ENCODE data around the gene DBNL.

Gene DBNL

GRCh38 chr7:44106311-44107065 lies 62.0 kb downstream of the DBNL start:
- peaks cover 55% of the 10 kb centered on the region for H3K36me3 ChIP-seq (ENCODE audit: insufficient read depth, insufficient read length, low read length)
- H3K4me3 ChIP-seq (ENCODE audit: insufficient read length, low read depth), result no peak overlapping the region
- no peak for TF ChIP-seq YY1 (IDR thresholded peaks at IDR 0.05; ENCODE audit: insufficient read depth, insufficient read length)
- TF ChIP-seq SUZ12 (IDR thresholded peaks at IDR 0.05; ENCODE audit: extremely low read depth, insufficient read depth, insufficient read length), result no peak
- no peak for TF ChIP-seq ZNF274 (IDR thresholded peaks at IDR 0.05; ENCODE audit: low read depth, low read length)
- H3K9ac ChIP-seq (ENCODE audit: insufficient read length, low read depth), result no peak overlapping the region
- no peak for DNase-seq (ENCODE audit: low read depth, low spot score)
- no peaks in the 10 kb centered on the region for H3K9me3 ChIP-seq (ENCODE audit: insufficient read depth, low read length)
- peaks cover 19% of the 10 kb centered on the region for H3K4me1 ChIP-seq (ENCODE audit: insufficient read depth, insufficient read length)
- H3K27me3 ChIP-seq (ENCODE audit: insufficient read depth, insufficient read length), result peaks cover 34% of the 10 kb centered on the region

DNA sequence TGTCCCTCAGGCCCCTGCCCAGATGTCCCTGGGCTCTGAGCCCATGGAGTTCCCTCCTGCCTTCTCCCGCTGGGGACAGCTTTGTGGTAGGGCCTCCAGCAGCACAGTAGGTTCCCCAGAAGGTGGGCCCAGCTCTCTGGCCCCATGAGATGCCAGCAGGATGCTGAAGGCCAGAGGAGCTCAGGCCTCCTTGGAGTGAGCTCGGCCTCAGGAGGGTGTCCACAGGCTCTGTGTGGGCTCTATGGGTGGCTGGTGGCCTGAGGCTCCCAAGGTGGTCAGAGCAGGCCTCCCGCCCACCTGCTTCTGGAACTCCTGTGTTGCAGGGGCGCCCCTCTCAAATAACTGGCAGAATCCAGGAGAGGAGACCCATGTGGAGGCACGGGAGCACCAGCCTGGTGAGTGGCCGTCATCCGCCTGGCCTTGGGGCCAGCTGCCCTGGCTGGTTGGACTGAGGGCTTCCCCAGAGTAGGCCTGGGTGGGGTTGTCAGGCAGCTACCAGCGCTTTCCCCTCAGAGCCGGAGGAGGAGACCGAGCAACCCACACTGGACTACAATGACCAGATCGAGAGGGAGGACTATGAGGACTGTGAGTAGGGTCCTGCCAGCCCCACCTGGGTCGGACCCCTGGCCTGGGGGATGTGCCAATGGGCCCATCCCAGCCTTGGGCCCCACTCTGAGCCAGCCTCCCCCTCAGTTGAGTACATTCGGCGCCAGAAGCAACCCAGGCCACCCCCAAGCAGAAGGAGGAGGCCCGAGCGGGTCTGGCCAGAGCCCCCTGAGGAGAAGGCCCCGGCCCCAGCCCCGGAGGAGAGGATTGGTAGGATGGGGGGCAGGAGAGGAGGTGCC lies 62.8 kb downstream of the DBNL start:
- H3K4me1 ChIP-seq (ENCODE audit: insufficient read depth, insufficient read length), result peaks cover 19% of the 10 kb centered on the region
- TF ChIP-seq YY1 (IDR thresholded peaks at IDR 0.05; ENCODE audit: insufficient read depth, insufficient read length), result no peak
- TF ChIP-seq ZNF274 (IDR thresholded peaks at IDR 0.05; ENCODE audit: low read depth, low read length), result no peak
- TF ChIP-seq SUZ12 (IDR thresholded peaks at IDR 0.05; ENCODE audit: extremely low read depth, insufficient read depth, insufficient read length), result no peak
- H3K27me3 ChIP-seq (ENCODE audit: insufficient read depth, insufficient read length), result peaks cover 29% of the 10 kb centered on the region
- no peaks in the 10 kb centered on the region for H3K9me3 ChIP-seq (ENCODE audit: insufficient read depth, low read length)
- no peak overlapping the region for H3K4me3 ChIP-seq (ENCODE audit: insufficient read length, low read depth)
- H3K36me3 ChIP-seq (ENCODE audit: insufficient read depth, insufficient read length, low read length), result peaks cover 64% of the 10 kb centered on the region
- no peak overlapping the region for H3K9ac ChIP-seq (ENCODE audit: insufficient read length, low read depth)
- no peak for DNase-seq (ENCODE audit: low read depth, low spot score)

DNA sequence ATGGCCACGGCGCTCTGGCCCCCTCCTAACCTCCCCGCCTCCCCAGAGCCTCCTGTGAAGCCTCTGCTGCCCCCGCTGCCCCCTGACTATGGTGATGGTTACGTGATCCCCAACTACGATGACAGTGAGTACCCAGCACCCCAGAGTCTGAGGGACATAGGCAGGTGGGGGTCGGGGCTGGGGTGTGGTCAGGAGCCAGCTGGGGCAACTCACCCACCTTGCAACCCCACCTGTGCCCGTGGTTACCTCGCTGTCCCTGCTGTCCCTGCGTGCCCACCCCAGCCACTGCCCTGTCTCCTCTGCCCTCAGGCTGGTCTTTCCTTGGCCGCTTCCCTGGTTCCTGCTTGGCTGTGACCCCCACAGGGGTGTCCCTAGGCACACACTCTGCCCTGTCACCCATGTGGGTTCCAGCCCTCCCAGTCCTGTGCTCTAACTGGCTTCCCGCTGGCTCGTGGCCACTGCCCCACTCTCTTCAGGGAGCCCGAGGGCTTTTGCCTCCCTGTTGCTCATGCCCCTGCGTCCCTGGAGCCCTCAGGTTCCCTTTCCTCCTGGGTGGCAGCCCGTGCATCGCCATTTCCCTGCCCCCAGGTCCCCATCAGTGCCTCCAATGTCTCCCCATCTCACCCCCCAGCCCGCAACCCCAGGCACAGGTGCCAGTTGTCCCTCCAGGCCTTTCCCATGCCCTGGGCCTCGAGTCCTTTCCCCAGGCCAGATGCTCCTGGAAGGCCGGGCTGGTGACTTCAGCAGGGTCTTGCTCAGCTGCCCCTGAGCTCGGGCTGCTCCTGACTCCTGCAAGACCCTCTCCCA lies 63.7 kb downstream of the DBNL start:
- Histone ChIP-seq H3K4me3 (ENCODE audit: insufficient read length, low read depth) (no peak overlapping the region), H3K27me3 (ENCODE audit: insufficient read depth, insufficient read length) (peaks cover 21% of the 10 kb centered on the region), H3K4me1 (ENCODE audit: insufficient read depth, insufficient read length) (peaks cover 14% of the 10 kb centered on the region), H3K9ac (ENCODE audit: insufficient read length, low read depth) (no peak overlapping the region), H3K36me3 (ENCODE audit: insufficient read depth, insufficient read length, low read length) (peaks cover 72% of the 10 kb centered on the region), H3K9me3 (ENCODE audit: insufficient read depth, low read length) (no peaks in the 10 kb centered on the region)
- no peak for TF ChIP-seq YY1 (IDR thresholded peaks at IDR 0.05; ENCODE audit: insufficient read depth, insufficient read length)
- no peak for TF ChIP-seq ZNF274 (IDR thresholded peaks at IDR 0.05; ENCODE audit: low read depth, low read length)
- TF ChIP-seq SUZ12 (IDR thresholded peaks at IDR 0.05; ENCODE audit: extremely low read depth, insufficient read depth, insufficient read length), result no peak
- no peak for DNase-seq (ENCODE audit: low read depth, low spot score)

DNA sequence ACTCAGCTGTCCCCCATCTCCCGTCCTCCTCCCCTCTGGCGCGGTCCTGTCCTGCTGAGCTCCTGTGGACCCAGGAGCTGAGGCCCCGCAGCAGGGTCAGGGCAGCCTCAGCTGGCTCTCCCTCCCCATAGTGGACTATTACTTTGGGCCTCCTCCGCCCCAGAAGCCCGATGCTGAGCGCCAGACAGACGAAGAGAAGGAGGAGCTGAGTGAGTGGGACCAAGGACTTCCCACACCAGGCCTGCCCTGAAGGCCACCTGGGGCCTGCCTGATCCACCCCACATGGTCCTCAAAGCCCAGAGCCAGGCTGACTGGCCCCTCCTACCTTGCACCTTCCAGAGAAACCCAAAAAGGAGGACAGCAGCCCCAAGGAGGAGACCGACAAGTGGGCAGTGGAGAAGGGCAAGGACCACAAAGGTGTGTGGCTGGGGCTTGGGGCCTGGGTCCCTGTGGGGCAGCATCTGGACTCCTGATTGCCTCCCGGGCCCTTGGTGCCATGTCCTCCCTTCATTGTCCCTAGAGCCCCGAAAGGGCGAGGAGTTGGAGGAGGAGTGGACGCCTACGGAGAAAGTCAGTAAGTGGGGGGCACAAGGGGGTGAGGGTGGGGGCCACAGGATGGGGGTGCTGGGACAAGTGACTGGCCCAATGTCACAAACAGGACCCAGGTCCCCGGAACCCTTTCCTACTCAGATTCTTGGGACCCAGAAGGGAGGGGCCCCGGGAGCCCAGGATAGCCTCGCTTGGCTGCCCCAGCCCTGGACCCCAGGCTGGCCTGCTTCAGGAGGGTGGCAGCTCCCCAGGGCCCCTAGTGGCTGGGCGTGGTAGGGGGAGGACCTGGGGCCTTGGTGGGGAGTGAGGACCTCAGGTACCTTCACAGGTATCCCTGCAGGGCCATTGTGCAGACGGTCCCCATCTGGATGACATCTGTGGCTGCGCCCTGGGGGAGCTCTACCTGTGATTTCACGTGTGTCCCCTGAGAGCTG lies 64.6 kb downstream of the DBNL start:
- Histone ChIP-seq H3K9me3 (ENCODE audit: insufficient read depth, low read length) (no peaks in the 10 kb centered on the region), H3K36me3 (ENCODE audit: insufficient read depth, insufficient read length, low read length) (peaks cover 78% of the 10 kb centered on the region), H3K27me3 (ENCODE audit: insufficient read depth, insufficient read length) (peaks cover 14% of the 10 kb centered on the region), H3K9ac (ENCODE audit: insufficient read length, low read depth) (no peak overlapping the region), H3K4me1 (ENCODE audit: insufficient read depth, insufficient read length) (peaks cover 10% of the 10 kb centered on the region), H3K4me3 (ENCODE audit: insufficient read length, low read depth) (no peak overlapping the region)
- DNase-seq (ENCODE audit: low read depth, low spot score), result no peak
- no peak for TF ChIP-seq YY1 (IDR thresholded peaks at IDR 0.05; ENCODE audit: insufficient read depth, insufficient read length)
- TF ChIP-seq ZNF274 (IDR thresholded peaks at IDR 0.05; ENCODE audit: low read depth, low read length), result no peak
- TF ChIP-seq SUZ12 (IDR thresholded peaks at IDR 0.05; ENCODE audit: extremely low read depth, insufficient read depth, insufficient read length), result no peak

GRCh38 chr7:44109991-44110390 lies 65.5 kb downstream of the DBNL start:
- Histone ChIP-seq H3K4me1 (ENCODE audit: insufficient read depth, insufficient read length) (peaks cover 9% of the 10 kb centered on the region), H3K9me3 (ENCODE audit: insufficient read depth, low read length) (no peaks in the 10 kb centered on the region), H3K36me3 (ENCODE audit: insufficient read depth, insufficient read length, low read length) (peaks cover 88% of the 10 kb centered on the region), H3K9ac (ENCODE audit: insufficient read length, low read depth) (no peak overlapping the region), H3K4me3 (ENCODE audit: insufficient read length, low read depth) (no peak overlapping the region), H3K27me3 (ENCODE audit: insufficient read depth, insufficient read length) (peaks cover 12% of the 10 kb centered on the region)
- TF ChIP-seq SUZ12 (IDR thresholded peaks at IDR 0.05; ENCODE audit: extremely low read depth, insufficient read depth, insufficient read length) (no peak), YY1 (IDR thresholded peaks at IDR 0.05; ENCODE audit: insufficient read depth, insufficient read length) (no peak), ZNF274 (IDR thresholded peaks at IDR 0.05; ENCODE audit: low read depth, low read length) (no peak)
- no peak for DNase-seq (ENCODE audit: low read depth, low spot score)
